Bronchial smooth muscle cell (primary cell): ENCODE results near the gene NAALADL1. TPM values are rescaled to one million over a fixed set of nuclear protein-coding genes. Genes with fewer than 3 reads are reported as not detected.

Source experiments
- total RNA-seq: library from RNA; depleted of rRNA; stranded (reverse); fragments of >200 nt; gene quantifications from 2 replicates; pipeline ENCODE4 v1.2.1, GENCODE V29; 2014

The NAALADL1 gene, protein sequence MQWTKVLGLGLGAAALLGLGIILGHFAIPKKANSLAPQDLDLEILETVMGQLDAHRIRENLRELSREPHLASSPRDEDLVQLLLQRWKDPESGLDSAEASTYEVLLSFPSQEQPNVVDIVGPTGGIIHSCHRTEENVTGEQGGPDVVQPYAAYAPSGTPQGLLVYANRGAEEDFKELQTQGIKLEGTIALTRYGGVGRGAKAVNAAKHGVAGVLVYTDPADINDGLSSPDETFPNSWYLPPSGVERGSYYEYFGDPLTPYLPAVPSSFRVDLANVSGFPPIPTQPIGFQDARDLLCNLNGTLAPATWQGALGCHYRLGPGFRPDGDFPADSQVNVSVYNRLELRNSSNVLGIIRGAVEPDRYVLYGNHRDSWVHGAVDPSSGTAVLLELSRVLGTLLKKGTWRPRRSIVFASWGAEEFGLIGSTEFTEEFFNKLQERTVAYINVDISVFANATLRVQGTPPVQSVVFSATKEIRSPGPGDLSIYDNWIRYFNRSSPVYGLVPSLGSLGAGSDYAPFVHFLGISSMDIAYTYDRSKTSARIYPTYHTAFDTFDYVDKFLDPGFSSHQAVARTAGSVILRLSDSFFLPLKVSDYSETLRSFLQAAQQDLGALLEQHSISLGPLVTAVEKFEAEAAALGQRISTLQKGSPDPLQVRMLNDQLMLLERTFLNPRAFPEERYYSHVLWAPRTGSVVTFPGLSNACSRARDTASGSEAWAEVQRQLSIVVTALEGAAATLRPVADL
- total RNA-seq: 35.3 and 38.0 TPM in 2 replicates

DNA sequence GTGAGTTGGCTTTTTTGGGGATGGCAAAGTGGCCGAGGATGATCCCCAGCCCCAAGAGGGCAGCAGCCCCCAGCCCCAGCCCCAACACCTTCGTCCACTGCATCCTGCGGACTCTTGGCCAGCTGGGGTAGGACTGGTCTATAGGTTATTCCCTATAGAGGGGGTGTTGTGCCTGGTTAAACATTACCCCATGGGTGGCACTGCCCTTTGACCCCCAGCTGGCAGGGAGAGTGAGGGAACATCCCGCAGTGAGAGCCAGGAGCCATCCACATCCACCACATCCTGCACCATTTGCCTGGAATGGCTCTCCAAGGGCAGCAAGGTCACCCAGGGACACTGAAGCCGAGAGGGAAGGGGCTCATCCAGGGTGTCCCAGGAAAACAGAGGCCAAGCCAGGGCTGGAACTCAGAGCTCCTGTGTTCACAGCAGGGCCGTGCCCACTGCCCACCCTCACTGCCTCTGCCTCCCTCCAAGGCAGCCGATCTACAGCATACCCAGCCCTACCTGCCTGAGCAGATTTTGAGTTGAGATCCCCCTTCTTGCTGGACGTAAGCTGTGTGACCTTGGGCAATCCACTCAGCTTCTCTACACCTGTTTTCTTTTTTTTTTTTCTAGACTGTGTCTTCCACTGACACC, at the start of gene NAALADL1:
NAALADL1 (minus strand) TSS at position 135 of the 636 bp plus-strand sequence; CDS start at position 103, 32 bp downstream.

DNA sequence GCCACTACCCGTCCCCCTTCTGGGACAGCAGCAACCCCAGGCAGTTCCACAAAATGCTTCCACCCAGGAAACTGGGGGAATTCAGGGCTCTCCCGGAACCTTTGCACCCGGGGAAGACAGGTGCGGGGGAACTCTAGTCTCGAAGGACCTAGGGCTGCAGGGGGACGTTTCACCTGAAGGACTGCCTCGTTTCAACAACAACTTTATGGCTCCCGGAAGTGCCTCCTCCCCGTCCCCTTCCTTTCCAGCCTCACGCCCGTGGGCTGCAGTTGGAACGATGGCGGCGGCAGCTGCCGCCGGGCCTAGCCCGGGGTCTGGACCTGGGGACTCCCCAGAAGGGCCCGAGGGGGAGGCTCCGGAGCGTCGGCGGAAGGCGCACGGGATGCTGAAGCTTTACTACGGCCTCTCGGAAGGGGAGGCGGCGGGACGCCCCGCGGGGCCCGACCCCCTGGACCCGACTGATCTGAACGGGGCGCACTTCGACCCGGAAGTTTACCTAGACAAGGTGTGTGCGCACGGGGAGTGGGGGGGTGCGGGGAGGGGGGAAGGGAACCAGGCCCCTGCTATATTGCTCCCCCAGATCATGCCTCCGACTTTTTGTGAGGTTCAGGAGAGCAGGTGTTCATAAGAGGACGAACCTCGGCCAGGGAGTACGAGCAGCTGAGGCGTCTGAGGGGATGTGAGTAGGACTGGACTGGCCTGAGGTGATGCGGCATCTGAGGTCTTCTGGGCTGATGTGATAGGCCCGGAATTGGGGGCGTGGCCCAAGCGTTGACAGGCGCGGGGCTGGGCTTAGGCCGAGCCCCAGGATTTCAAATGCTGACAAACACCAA, 37.8 kb upstream of the NAALADL1 start, which contains the start of gene VPS51:
VPS51 (plus strand) TSS at position 241 of the 833 bp plus-strand sequence; CDS start at position 278, 37 bp downstream.

DNA sequence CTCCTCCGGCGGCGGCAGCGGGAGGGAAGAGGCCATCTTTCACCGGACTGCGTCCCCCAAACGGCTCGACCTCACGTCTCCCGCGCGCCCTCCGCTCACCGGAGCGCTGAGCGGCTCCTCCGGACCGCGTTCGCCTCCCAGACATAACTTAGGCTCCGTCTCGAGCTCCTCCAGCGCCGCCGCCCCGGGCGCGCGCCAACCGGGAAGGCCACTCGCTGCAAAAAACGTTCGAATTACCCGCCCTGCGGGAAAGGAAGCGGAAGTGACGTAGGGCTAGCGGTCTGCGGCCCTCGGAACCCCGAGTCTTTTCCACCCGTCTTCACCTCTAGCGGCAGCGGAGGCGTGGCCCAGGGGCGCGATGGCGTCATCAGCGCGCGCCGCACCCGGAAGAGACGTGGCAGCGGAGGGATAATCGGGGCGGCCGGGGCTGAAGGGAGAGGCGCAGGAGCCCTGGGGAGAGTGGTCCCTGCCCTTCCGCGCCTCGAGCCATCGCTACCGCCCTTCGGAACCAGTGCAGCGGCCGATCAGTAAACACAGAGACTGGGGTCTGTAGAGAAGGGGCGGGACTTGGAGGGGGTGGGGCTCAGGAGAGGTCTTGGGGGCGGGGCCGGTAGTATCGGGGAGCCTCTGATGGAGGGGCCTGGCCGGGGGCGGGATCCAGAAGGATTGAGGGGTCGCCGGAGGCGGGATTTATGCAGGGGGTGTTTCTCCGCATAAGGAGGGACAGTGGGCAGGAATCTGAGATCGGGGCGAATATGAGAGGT, 25.7 kb upstream of the NAALADL1 start, which contains the start of the genes CDCA5 and ZFPL1:
CDCA5 (minus strand) TSS at position 207 of the 764 bp plus-strand sequence; CDS start at position 145, 62 bp downstream.
ZFPL1 (plus strand) TSS at position 389 of the 764 bp plus-strand sequence. CDS start 477 bp downstream, outside the sequence.

DNA sequence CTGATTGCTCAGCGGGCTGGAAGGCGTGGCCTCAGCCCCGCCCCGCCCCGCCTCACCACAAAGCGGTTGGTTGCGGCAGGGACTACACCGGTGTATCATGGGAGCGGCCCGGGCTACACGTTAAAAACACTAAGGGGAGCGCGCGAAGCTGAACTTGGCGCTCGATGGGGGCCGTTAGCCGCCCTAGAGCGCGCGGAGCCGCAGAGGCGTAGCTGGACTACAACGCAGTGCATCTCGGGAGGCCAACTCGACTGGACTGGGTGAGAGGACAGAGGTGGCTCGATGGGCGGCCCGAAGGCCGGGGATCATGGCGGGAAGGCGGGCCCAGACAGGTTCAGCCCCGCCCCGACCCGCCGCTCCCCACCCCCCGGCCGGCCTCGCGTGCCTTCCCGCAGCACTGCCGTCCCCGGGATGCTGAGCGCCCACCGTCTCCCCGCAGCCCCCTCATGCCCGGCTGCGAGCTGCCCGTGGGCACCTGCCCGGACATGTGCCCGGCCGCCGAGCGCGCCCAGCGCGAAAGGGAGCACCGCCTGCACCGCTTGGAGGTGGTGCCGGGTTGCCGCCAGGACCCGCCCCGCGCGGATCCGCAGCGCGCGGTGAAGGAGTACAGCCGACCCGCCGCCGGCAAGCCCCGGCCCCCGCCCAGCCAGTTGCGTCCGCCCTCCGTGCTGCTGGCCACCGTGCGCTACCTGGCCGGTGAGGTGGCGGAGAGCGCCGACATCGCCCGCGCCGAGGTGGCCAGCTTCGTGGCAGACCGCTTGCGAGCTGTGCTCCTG, 17.3 kb downstream of the NAALADL1 start, which contains the start of gene SAC3D1:
SAC3D1 (plus strand) TSS at position 364 of the 776 bp plus-strand sequence; CDS start at position 447, 83 bp downstream.

DNA sequence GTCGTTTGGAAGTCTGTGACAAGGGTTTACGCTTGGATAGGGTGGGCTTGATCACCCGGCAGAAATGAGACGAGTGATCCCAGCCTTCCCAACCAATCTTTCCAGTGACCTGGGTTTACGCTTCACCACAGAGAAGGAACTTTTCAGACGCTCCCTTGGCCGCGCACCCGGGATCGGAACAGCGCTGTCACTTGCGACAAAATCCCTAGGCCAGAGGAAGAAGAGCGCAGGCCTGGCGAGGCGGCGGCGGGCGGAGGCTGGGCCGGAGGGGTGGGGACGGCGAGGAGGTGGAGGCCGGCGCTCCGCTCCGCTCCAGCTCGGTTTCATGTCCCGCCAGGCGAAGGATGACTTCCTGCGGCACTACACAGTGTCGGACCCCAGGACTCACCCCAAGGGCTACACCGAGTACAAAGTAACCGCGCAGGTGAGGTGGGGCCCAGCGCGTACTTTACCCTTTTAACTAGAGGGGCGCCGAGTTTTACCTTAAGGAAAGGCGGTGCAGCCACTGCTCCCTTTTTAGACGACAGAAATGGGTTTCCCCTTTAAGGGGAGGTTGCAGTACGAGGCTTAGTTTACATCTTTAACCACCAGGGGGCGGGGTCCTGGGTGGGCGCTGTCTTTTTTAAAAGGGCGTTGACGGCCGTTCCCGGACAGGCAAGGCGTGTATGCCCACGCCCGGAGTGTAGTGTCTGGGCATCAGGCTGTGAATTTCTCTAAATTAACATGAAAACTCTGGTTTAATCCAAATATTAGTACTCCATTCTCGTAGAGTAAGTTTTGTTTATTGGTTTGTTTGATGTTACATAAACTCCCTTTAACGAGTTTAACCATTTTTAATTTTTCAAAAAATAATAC, 30.9 kb downstream of the NAALADL1 start, which contains the start of gene SNX15:
SNX15 (plus strand) TSS at position 227 of the 855 bp plus-strand sequence; CDS start at position 326, 99 bp downstream.

DNA sequence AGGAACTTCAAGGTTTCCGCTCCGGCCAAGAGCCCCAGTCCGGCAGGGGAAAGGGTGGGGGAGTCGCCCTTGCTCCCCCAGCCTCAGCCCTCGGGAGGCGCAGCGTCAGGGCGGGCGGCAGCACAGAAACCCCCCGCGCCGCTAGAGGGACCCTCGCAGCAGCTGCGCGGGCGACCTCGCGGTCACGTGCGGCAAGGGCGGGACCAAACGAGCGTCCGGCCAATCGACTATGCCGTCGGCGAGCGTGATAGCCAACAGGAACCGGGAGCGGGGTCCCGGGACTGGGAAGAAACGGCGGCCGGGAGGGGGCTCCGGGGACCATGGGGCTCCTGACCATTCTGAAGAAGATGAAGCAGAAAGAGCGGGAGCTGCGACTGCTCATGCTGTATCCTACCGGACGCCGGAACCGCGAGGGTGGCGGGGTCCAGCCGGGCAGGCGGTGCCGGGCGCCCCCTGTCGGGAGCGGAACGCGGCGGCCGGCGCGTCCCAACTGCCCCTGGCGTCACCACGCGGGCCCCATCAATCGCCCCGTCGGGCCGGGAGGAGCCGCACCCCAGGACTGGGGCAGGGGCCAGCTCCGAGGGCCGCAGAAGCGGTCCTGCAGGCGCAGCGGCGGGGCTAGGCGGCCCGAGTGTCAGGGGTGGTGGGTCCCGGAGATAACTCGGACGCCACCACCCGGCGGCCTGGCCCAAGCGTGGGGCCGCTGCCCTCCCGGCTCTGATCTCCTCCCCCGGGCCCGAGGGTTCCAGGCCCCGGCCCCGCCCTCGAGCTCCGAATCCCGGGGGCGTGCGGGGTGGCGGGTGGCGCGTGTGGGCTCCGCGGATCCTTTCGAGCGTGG, 44.2 kb downstream of the NAALADL1 start, which contains the start of gene ARL2:
ARL2 (plus strand) TSS at position 273 of the 838 bp plus-strand sequence; CDS start at position 321, 48 bp downstream.

DNA sequence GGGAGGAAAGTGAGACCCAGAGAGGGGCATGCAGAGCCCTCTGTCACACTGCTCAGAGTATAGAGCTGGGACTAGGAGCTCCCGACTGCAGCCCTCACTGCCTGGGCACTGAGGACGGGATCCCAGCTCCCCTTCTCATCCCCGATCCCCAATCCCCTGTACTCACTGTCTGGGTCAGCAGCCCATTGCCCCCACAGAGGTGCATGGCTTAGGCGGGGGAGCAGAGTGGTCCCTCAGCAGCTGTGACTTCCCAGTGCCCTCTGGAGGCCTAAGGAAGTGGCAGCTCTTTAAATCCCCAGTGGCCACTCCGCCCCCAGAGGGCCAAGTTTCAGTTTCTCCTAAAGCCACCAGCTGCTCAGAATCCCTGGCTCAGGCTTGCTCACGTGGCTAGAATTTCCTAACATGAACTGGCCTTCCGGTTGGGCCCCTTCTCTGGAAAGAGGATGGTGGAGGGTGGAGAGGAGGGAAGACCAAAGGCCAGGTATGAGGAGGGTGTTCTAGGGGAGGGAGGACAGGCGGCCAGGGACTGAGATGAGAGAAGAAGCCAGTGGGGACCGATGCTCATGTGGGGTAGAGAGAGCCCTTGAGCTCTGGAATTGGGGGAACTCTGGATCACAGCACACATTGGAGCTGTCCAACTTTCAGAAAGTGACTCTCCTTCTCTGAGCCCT, 61.5 kb downstream of the NAALADL1 start, which contains the start of gene BATF2:
BATF2 (minus strand) TSS at position 262 of the 671 bp plus-strand sequence; CDS start at position 205, 57 bp downstream.

Other genes starting within 250 kb of the NAALADL1 start
- 12.3 and 15.0 TPM in 2 replicates for gene MEN1, start 248.0 kb downstream of the NAALADL1 start, total RNA-seq
- gene CDC42BPG, start 213.9 kb downstream of the NAALADL1 start, total RNA-seq: 0.16 and 0.69 TPM in 2 replicates
- gene EHD1, start 179.9 kb downstream of the NAALADL1 start, total RNA-seq: 56.6 and 151 TPM in 2 replicates
- 10.1 and 11.2 TPM in 2 replicates for gene ATG2A, start 141.3 kb downstream of the NAALADL1 start, total RNA-seq
- 5.8 and 6.4 TPM in 2 replicates for gene PPP2R5B, start 133.9 kb downstream of the NAALADL1 start, total RNA-seq
- gene GPHA2, start 122.7 kb downstream of the NAALADL1 start, total RNA-seq: not detected in 2 replicates
- gene MAJIN, start 86.4 kb downstream of the NAALADL1 start, total RNA-seq: not detected in 2 replicates
- gene BATF2, start 61.6 kb downstream of the NAALADL1 start, total RNA-seq: 0.26 and 0.63 TPM in 2 replicates
- gene ARL2, start 44.4 kb downstream of the NAALADL1 start, total RNA-seq: 91.1 and 126 TPM in 2 replicates
- gene SNX15, start 31.1 kb downstream of the NAALADL1 start, total RNA-seq: 8.4 and 15.0 TPM in 2 replicates
- 7.9 and 8.5 TPM in 2 replicates for gene SAC3D1, start 17.3 kb downstream of the NAALADL1 start, total RNA-seq
- gene CDCA5, start 25.5 kb upstream of the NAALADL1 start, total RNA-seq: 0.34 and 1.6 TPM in 2 replicates
- gene ZFPL1, start 25.7 kb upstream of the NAALADL1 start, total RNA-seq: 26.0 and 32.2 TPM in 2 replicates
- gene VPS51, start 37.7 kb upstream of the NAALADL1 start, total RNA-seq: 200 and 290 TPM in 2 replicates
- 5.2 and 10.9 TPM in 2 replicates for gene TM7SF2, start 53.3 kb upstream of the NAALADL1 start, total RNA-seq
- 6.4 and 6.6 TPM in 2 replicates for gene ZNHIT2, start 59.1 kb upstream of the NAALADL1 start, total RNA-seq
- gene FAU, start 63.6 kb upstream of the NAALADL1 start, total RNA-seq: 487 and 512 TPM in 2 replicates
- gene MRPL49, start 63.8 kb upstream of the NAALADL1 start, total RNA-seq: 25.3 and 35.5 TPM in 2 replicates
- gene SYVN1, start 76.0 kb upstream of the NAALADL1 start, total RNA-seq: 9.5 and 15.5 TPM in 2 replicates
- not detected in 2 replicates for gene SPDYC, start 111.7 kb upstream of the NAALADL1 start, total RNA-seq
- 64.3 and 93.6 TPM in 2 replicates for gene CAPN1, start 123.4 kb upstream of the NAALADL1 start, total RNA-seq
- gene POLA2, start 203.4 kb upstream of the NAALADL1 start, total RNA-seq: 0.69 and 3.5 TPM in 2 replicates